WERI-Rb-1 (cell line): ENCODE data around the gene CTDSPL.

ENCODE experiments used
- DNase-seq: peaks from one replicate; pipeline ENCODE4 v3.0.0-alpha.2; 2020
- H3K27ac ChIP-seq: fragments of 250-450 bp; sonication (Bioruptor Pico); 2 replicates; pipeline ENCODE4 v1.5.1; 2020; ENCODE audit warnings: mild to moderate bottlenecking, moderate library complexity
- H3K27me3 ChIP-seq: fragments of 250-450 bp; sonication (Bioruptor Pico); 2 replicates; pipeline ENCODE4 v1.5.1; 2021; ENCODE audit warnings: mild to moderate bottlenecking, low read depth, moderate library complexity; ENCODE audit not compliant: insufficient read depth, severe bottlenecking
- H3K36me3 ChIP-seq: fragments of 250-450 bp; sonication (Bioruptor Pico); 2 replicates; pipeline ENCODE4 v1.5.1; 2020; ENCODE audit warnings: mild to moderate bottlenecking, moderate library complexity
- H3K4me3 ChIP-seq: 2 replicates; pipeline ENCODE4 v1.5.1; 2011; ENCODE audit warnings: low read depth, mild to moderate bottlenecking, control low read depth, low read length
- H3K9me3 ChIP-seq: fragments of 250-450 bp; sonication (Bioruptor Pico); 2 replicates; pipeline ENCODE4 v1.5.1; 2021; ENCODE audit warnings: mild to moderate bottlenecking, moderate library complexity; ENCODE audit not compliant: severe bottlenecking
- CTCF ChIP-seq: IDR thresholded peaks from 2 replicates; pipeline ENCODE4 v1.5.1; 2011; ENCODE audit warnings: low read depth, mild to moderate bottlenecking, control low read depth, inconsistent platforms, low read length

CTDSPL gene

GRCh38 chr3:38022896-38023709 lies 161.4 kb downstream of the CTDSPL start:
- Histone ChIP-seq H3K27ac (no peak overlapping the region), H3K4me3 (no peak overlapping the region), H3K36me3 (no peaks in the 10 kb centered on the region), H3K9me3 (no peaks in the 10 kb centered on the region), H3K27me3 (no peaks in the 10 kb centered on the region)
- DNase-seq = no peak
- no peak for TF ChIP-seq CTCF

- Histone ChIP-seq H3K4me3 (no peak overlapping the region), H3K9me3 (no peaks in the 10 kb centered on the region), H3K27me3 (peaks cover 20% of the 10 kb centered on the region), H3K27ac (no peak overlapping the region), H3K36me3 (no peaks in the 10 kb centered on the region)
- no peak for DNase-seq
- TF ChIP-seq CTCF = no peak
Observed at GRCh38 chr3:38026856-38027255, 165.2 kb downstream of the CTDSPL start.

DNA sequence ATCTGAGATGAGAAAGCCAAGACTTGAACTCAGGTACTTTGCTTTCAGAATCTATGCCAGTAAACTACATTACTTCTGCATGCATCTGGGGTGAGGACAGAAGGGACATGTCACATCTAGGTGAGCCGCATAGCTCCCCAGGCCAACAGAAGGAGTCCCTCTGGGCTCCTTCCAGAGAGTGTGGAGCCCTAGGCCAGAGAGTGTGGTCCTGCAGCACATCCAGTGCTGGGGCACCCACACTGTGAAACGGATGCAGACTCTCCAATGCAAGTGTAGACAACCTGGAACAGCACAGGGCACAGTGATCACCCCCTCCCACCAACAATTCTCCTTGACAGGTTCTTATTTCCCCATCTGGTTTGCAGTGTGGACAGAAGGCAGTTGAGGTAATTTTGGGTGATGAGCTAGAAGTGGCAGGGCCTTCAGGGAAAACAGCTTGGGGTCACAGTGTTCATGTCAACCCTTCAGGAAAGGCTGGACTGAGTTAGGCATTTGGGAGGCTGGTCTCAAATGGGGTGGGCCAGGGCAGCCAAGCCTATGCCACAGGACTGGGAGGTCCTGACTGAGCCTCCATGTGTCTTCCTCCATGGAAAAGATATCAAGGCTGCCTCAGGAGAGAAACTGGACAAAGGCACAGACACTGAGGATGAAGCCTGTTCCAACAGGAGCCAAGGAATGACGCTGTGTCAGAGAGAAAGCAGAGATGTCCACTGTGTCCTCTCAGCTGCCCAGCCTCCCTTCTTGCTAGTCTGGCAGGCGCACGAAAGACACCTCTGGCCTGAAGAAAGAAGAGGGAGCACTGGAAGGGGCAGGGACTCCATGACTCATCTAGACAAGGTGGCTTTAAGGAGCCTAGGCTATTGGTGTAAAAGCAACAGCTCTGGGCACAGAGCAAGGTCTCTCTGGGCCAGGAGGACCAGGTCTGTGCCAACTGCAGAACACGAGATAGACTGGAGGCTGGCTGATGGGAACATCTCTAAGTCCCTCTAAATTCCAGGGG lies 166.1 kb downstream of the CTDSPL start:
- TF ChIP-seq CTCF = no peak
- no peak overlapping the region for H3K27ac ChIP-seq
- H3K4me3 ChIP-seq = no peak overlapping the region
- peaks cover 21% of the 10 kb centered on the region for H3K27me3 ChIP-seq
- H3K36me3 ChIP-seq = no peaks in the 10 kb centered on the region
- H3K9me3 ChIP-seq = no peaks in the 10 kb centered on the region
- no peak for DNase-seq

- peaks cover 21% of the 10 kb centered on the region for H3K27me3 ChIP-seq
- no peak overlapping the region for H3K27ac ChIP-seq
- TF ChIP-seq CTCF = no peak
- no peaks in the 10 kb centered on the region for H3K9me3 ChIP-seq
- no peaks in the 10 kb centered on the region for H3K36me3 ChIP-seq
- H3K4me3 ChIP-seq = no peak overlapping the region
- no peak for DNase-seq
Observed at GRCh38 chr3:38028621-38029361, 167.1 kb downstream of the CTDSPL start.

DNA sequence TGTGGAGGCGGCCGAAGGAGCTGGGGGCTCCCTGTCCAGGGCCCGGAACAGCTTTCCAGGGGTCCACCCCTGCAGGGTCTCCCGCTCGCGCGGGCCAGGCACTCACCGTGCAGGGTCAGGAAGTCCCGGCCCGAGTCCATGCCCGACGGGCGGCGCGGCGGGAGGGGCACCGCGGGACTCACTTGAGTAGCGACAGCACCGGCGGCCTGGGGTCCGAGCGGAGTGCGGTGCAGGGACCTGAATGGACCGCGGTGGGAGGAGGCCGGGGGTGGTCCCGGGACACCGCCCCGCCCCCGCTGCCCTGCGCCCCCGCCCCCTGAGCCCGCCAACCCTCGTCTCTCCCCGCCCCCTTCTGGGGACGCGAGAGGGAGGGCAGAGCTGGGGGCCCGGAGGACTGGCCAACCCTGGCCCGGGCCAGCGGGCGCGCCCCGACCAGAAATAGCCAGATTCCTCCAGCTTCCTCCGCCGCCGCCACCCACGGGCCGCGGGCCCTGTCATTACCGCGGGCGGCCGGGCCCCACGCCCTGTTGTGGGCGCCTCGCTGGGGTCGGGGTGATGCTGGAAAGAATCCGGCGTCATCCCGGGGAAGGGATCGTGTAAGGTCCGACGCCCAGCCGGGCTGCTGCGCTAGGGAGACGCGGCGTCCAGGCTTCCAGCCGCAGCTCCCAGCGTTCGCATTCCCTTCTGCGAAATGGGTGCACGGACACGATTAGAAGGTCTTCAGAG lies 167.9 kb downstream of the CTDSPL start, which contains the start of gene PLCD1:
Gene PLCD1 (minus strand): TSS at position 243 of the 726 bp plus-strand sequence. CDS start 103 bp downstream, at position 140.
- H3K9me3 ChIP-seq = no peaks in the 10 kb centered on the region
- no peak for DNase-seq
- no peak for TF ChIP-seq CTCF
- no peak within 1 kb of the TSS for H3K27ac ChIP-seq
- H3K4me3 ChIP-seq = no peak within 1 kb of the TSS
- H3K27me3 ChIP-seq = peaks cover 21% of the 10 kb centered on the region
- no peaks in the 10 kb centered on the region for H3K36me3 ChIP-seq
